SK-N-SH (cell line): ENCODE data around the gene ABCB10. TPM values are rescaled to one million over a fixed set of nuclear protein-coding genes. Genes with fewer than 3 reads are reported as not detected.

ENCODE experiments used
- CTCF ChIA-PET: fragments of 300-600, 350-600 bp; formaldehyde crosslinking; extraction: SDS; loops from one replicate; lab custom pipeline; 2021; lab: Yijun Ruan, JAX
- POLR2A ChIA-PET: fragments of 350-600 bp; sonication (Branson Sonifier 250); formaldehyde crosslinking; extraction: SDS; loops from one replicate; lab custom pipeline; 2020; ENCODE audit warnings: antibody characterized with exemption, inconsistent platforms; lab: Yijun Ruan, JAX
- DNase-seq: peaks from one replicate; pipeline ENCODE4 v3.0.0; 2012
- H2AFZ ChIP-seq: fragments of 200-600 bp; sonication (generic); 2 replicates; pipeline ENCODE4 v1.8.1; 2016; ENCODE audit warnings: antibody characterized with exemption, mild to moderate bottlenecking, low read depth
- H3F3A ChIP-seq: fragments of 200-600 bp; sonication (generic); replicated peaks from 2 replicates; pipeline ENCODE3; 2016; ENCODE audit warnings: antibody characterized with exemption, mild to moderate bottlenecking; ENCODE audit not compliant: insufficient read depth
- H3K27ac ChIP-seq, 2 experiments: fragments of 200-500 bp in 1 of 2; fragments of 200-600 bp in 1 of 2; sonication (Bioruptor generic) in 1 of 2; sonication (generic), shearing (Covaris generic) in 1 of 2; 2 replicates each; pipeline versions ENCODE4 v1.5.1 to v1.6.1; 2014 to 2016; ENCODE audit warnings: low read depth in 2 of 2, inconsistent platforms in 1 of 2, low read length in 1 of 2, mild to moderate bottlenecking in 1 of 2, mixed read lengths in 1 of 2
- H3K27me3 ChIP-seq: fragments of 200-600 bp; sonication (generic), shearing (Covaris generic); 2 replicates; pipeline ENCODE4 v1.6.1; 2016; ENCODE audit warnings: mixed run types; ENCODE audit not compliant: insufficient read depth
- H3K36me3 ChIP-seq, 2 experiments: fragments of 200-500 bp in 1 of 2; fragments of 200-600 bp in 1 of 2; sonication (Bioruptor generic) in 1 of 2; sonication (generic) in 1 of 2; replicated peaks in 1 of 2; 2 replicates each; pipeline versions ENCODE3 to v1.5.1; 2014 to 2016; ENCODE audit warnings: low read length in 1 of 2, mild to moderate bottlenecking in 1 of 2; ENCODE audit not compliant: insufficient read depth in 2 of 2, control insufficient read depth in 1 of 2
- H3K4me1 ChIP-seq, 2 experiments: fragments of 200-500 bp in 1 of 2; fragments of 200-600 bp in 1 of 2; sonication (Bioruptor generic) in 1 of 2; sonication (generic), shearing (Covaris generic) in 1 of 2; 2 replicates each; pipeline versions ENCODE4 v1.5.1 to v1.6.1; 2014 to 2016; ENCODE audit warnings: low read depth in 1 of 2, low read length in 1 of 2, mixed run types in 1 of 2; ENCODE audit not compliant: insufficient read depth in 2 of 2, control insufficient read depth in 1 of 2
- H3K4me2 ChIP-seq: fragments of 200-600 bp; sonication (generic), shearing (Covaris generic); 2 replicates; pipeline ENCODE4 v1.6.1; 2017; ENCODE audit warnings: mixed run types
- H3K4me3 ChIP-seq, 2 experiments: fragments of 200-500 bp in 1 of 2; fragments of 200-600 bp in 1 of 2; sonication (Bioruptor generic) in 1 of 2; sonication (generic), shearing (Covaris generic) in 1 of 2; 2 replicates each; pipeline versions ENCODE4 v1.5.1 to v1.8.1; 2014 to 2016; ENCODE audit warnings: low read depth in 2 of 2, inconsistent platforms in 1 of 2, low read length in 1 of 2, mild to moderate bottlenecking in 1 of 2, mixed read lengths in 1 of 2, moderate library complexity in 1 of 2
- H3K79me2 ChIP-seq: fragments of 200-600 bp; sonication (generic); 2 replicates; pipeline ENCODE4 v1.8.1; 2017; ENCODE audit warnings: mild to moderate bottlenecking; ENCODE audit not compliant: insufficient read depth
- H3K9ac ChIP-seq: fragments of 200-600 bp; sonication (generic); 2 replicates; pipeline ENCODE4 v1.6.1; 2017; ENCODE audit warnings: mixed run types
- H3K9me2 ChIP-seq: fragments of 200-600 bp; sonication (generic); 2 replicates; pipeline ENCODE4 v1.6.1; 2017; ENCODE audit warnings: mixed run types
- H3K9me3 ChIP-seq: fragments of 200-600 bp; sonication (generic); 2 replicates; pipeline ENCODE4 v1.6.1; 2017; ENCODE audit warnings: mixed run types, mild to moderate bottlenecking, moderate library complexity
- H4K20me1 ChIP-seq: fragments of 200-600 bp; sonication (generic); 2 replicates; pipeline ENCODE4 v1.6.1; 2017; ENCODE audit warnings: mild to moderate bottlenecking, mixed run types; ENCODE audit not compliant: insufficient read depth
- CHD2 ChIP-seq: fragments of 150-350 bp; IDR thresholded peaks from 2 replicates; pipeline ENCODE4 v1.6.1; 2018; ENCODE audit warnings: low read length; ENCODE audit not compliant: partially characterized antibody
- ELF1 ChIP-seq: IDR thresholded peaks from 2 replicates; pipeline ENCODE4 v1.4.0; 2012
- FOSL2 ChIP-seq: IDR thresholded peaks from 2 replicates; pipeline ENCODE4 v1.4.0; 2012; ENCODE audit warnings: low read depth, mild to moderate bottlenecking, moderate library complexity, borderline replicate concordance
- FOXJ3 ChIP-seq: sonication (generic); formaldehyde crosslinking; IDR thresholded peaks from 2 replicates; pipeline ENCODE4 v1.5.1; 2020; ENCODE audit warnings: mild to moderate bottlenecking, missing genetic modification reagents
- GABPA ChIP-seq: IDR thresholded peaks from 2 replicates; pipeline ENCODE4 v1.4.0; 2012; ENCODE audit warnings: low read depth, mild to moderate bottlenecking
- GATA2 ChIP-seq: sonication (generic); formaldehyde crosslinking; IDR thresholded peaks from 2 replicates; pipeline ENCODE4 v1.5.0; 2020; ENCODE audit warnings: mild to moderate bottlenecking, missing genetic modification reagents
- IRF3 ChIP-seq: fragments of 150-350 bp; IDR thresholded peaks from 2 replicates; pipeline ENCODE4 v1.6.1; 2016; ENCODE audit warnings: mild to moderate bottlenecking, low read depth, low read length
- JUND ChIP-seq: IDR thresholded peaks from 2 replicates; pipeline ENCODE4 v1.4.0; 2012
- MXI1 ChIP-seq: IDR thresholded peaks from 2 replicates; pipeline ENCODE4 v1.6.1; 2012; ENCODE audit warnings: mild to moderate bottlenecking, low read depth, low read length, improper control_type of control experiment
- NRF1 ChIP-seq: IDR thresholded peaks from 2 replicates; pipeline ENCODE4 v1.6.1; 2012; ENCODE audit warnings: low read depth, mild to moderate bottlenecking, low read length
- PBX3 ChIP-seq: IDR thresholded peaks from 2 replicates; pipeline ENCODE4; 2012
- POLR2AphosphoS5 ChIP-seq: IDR thresholded peaks from 2 replicates; pipeline ENCODE4 v1.6.1; 2012; ENCODE audit warnings: low read depth, low read length
- RAD21 ChIP-seq: IDR thresholded peaks from 2 replicates; pipeline ENCODE4 v1.6.1; 2012; ENCODE audit warnings: mild to moderate bottlenecking, low read length
- RXRA ChIP-seq: IDR thresholded peaks from 2 replicates; pipeline ENCODE4 v1.4.0; 2012; ENCODE audit warnings: low read depth, mild to moderate bottlenecking, borderline replicate concordance
- SIN3A ChIP-seq: IDR thresholded peaks from 2 replicates; pipeline ENCODE4 v1.6.1; 2012; ENCODE audit warnings: low read depth, mild to moderate bottlenecking, low read length, moderate library complexity, borderline replicate concordance
- TCF12 ChIP-seq: IDR thresholded peaks from 2 replicates; pipeline ENCODE4 v1.4.0; 2012
- TEAD4 ChIP-seq: IDR thresholded peaks from 2 replicates; pipeline ENCODE4 v1.4.0; 2012; ENCODE audit warnings: mild to moderate bottlenecking, borderline replicate concordance; ENCODE audit not compliant: insufficient read depth
- USF1 ChIP-seq: IDR thresholded peaks from 2 replicates; pipeline ENCODE4 v1.4.0; 2012; ENCODE audit warnings: low read depth, borderline replicate concordance
- USF2 ChIP-seq: fragments of 150-350 bp; IDR thresholded peaks from 2 replicates; pipeline ENCODE4 v1.6.1; 2017; ENCODE audit warnings: antibody characterized with exemption, low read length, low read depth, borderline replicate concordance
- YY1 ChIP-seq: IDR thresholded peaks from 2 replicates; pipeline ENCODE4 v1.4.0; 2012; ENCODE audit warnings: low read depth, mild to moderate bottlenecking
- WGBS: methylation state at CpG from one replicate; pipeline ENCODE4 v1.1.6; 2017; ENCODE audit warnings: low lambda C conversion rate; 5-methylcytosine and 5-hydroxymethylcytosine counted together
- polyA plus RNA-seq, 3 experiments: library from polyadenylated mRNA; depleted of rRNA; stranded (reverse); fragments of >200 nt; gene quantifications; 2 replicates each; pipeline ENCODE4 v1.2.3, GENCODE V29; 2012
- TF ChIP-seq, protein P1 (sequence below): IDR thresholded peaks from 2 replicates; pipeline ENCODE4 v1.6.1; 2012; ENCODE audit warnings: mild to moderate bottlenecking, low read depth, low read length, moderate library complexity

Gene ABCB10
- polyA plus RNA-seq, 1 of the 3 experiments (the other 2 are of a cell fraction): 5.7 TPM

GRCh38 chr1:229537894-229538293 lies 20.6 kb downstream of the ABCB10 start:
- H3K27ac ChIP-seq: no peak overlapping the region
- H3K9ac ChIP-seq: no peak overlapping the region
- no peaks in the 10 kb centered on the region for H3K9me2 ChIP-seq
- no peaks in the 10 kb centered on the region for H3F3A ChIP-seq
- no peak overlapping the region for H2AFZ ChIP-seq
- no peak for DNase-seq
- no peak for TF ChIP-seq CHD2
- no peak for TF ChIP-seq FOXJ3 (CRISPR knock-in tag)
- TF ChIP-seq JUND: no peak
- TF ChIP-seq NRF1: no peak
- no peak for TF ChIP-seq YY1
- TF ChIP-seq TEAD4: no peak
- no peak for TF ChIP-seq IRF3
- TF ChIP-seq GABPA: no peak
- no peak for TF ChIP-seq USF2
- no peak for TF ChIP-seq PBX3
- TF ChIP-seq POLR2AphosphoS5: no peak
- TF ChIP-seq FOSL2: no peak
- 91% methylated on average over 3 of the region's 4 CpGs for WGBS
- no peaks in the 10 kb centered on the region for H3K4me1 ChIP-seq
- H3K27me3 ChIP-seq: no peaks in the 10 kb centered on the region
- ChIA-PET CTCF (interaction anchor here (1.4 kb wide), 1 partner anchor 17 kb away, joined by 4 read pairs; no protein-coding TSS in a partner anchor), POLR2A (no interaction called here)
- peaks cover 31% of the 10 kb centered on the region in 2 experiments for H3K36me3 ChIP-seq
- H3K9me3 ChIP-seq: no peaks in the 10 kb centered on the region
- H4K20me1 ChIP-seq: no peaks in the 10 kb centered on the region
- H3K4me2 ChIP-seq: no peak overlapping the region
- H3K4me3 ChIP-seq: no peak overlapping the region
- peaks cover 7% of the 10 kb centered on the region for H3K79me2 ChIP-seq

- H3F3A ChIP-seq: no peaks in the 10 kb centered on the region
- H3K9ac ChIP-seq: no peak overlapping the region
- no peaks in the 10 kb centered on the region for H3K9me3 ChIP-seq
- no peaks in the 10 kb centered on the region for H3K4me1 ChIP-seq
- H3K4me3 ChIP-seq: no peak overlapping the region
- H3K9me2 ChIP-seq: no peaks in the 10 kb centered on the region
- CTCF ChIA-PET: no interaction called here
- H4K20me1 ChIP-seq: no peaks in the 10 kb centered on the region
- H3K79me2 ChIP-seq: peaks cover 7% of the 10 kb centered on the region
- DNase-seq: no peak
- H3K27ac ChIP-seq: no peak overlapping the region
- H3K4me2 ChIP-seq: no peak overlapping the region
- H3K27me3 ChIP-seq: no peaks in the 10 kb centered on the region
- peaks cover 31 to 36% of the 10 kb centered on the region in 2 experiments for H3K36me3 ChIP-seq
- H2AFZ ChIP-seq: no peak overlapping the region
- POLR2A ChIA-PET: interaction anchor here (0.6 to 0.7 kb wide), 2 partner anchors 13 to 269 kb away, joined by 3 to 4 read pairs; no protein-coding TSS in a partner anchor
- TF ChIP-seq USF1: no peak
- no peak for TF ChIP-seq JUND
- TF ChIP-seq SIN3A: no peak
- TF ChIP-seq, protein P1, sequence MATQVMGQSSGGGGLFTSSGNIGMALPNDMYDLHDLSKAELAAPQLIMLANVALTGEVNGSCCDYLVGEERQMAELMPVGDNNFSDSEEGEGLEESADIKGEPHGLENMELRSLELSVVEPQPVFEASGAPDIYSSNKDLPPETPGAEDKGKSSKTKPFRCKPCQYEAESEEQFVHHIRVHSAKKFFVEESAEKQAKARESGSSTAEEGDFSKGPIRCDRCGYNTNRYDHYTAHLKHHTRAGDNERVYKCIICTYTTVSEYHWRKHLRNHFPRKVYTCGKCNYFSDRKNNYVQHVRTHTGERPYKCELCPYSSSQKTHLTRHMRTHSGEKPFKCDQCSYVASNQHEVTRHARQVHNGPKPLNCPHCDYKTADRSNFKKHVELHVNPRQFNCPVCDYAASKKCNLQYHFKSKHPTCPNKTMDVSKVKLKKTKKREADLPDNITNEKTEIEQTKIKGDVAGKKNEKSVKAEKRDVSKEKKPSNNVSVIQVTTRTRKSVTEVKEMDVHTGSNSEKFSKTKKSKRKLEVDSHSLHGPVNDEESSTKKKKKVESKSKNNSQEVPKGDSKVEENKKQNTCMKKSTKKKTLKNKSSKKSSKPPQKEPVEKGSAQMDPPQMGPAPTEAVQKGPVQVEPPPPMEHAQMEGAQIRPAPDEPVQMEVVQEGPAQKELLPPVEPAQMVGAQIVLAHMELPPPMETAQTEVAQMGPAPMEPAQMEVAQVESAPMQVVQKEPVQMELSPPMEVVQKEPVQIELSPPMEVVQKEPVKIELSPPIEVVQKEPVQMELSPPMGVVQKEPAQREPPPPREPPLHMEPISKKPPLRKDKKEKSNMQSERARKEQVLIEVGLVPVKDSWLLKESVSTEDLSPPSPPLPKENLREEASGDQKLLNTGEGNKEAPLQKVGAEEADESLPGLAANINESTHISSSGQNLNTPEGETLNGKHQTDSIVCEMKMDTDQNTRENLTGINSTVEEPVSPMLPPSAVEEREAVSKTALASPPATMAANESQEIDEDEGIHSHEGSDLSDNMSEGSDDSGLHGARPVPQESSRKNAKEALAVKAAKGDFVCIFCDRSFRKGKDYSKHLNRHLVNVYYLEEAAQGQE: no peak
- no peak for TF ChIP-seq FOXJ3 (CRISPR knock-in tag)
- no peak for TF ChIP-seq USF2
- no peak for TF ChIP-seq ELF1
- no peak for TF ChIP-seq RAD21
- no peak for TF ChIP-seq TCF12
- TF ChIP-seq MXI1: no peak
- TF ChIP-seq RXRA: no peak
- TF ChIP-seq GABPA: no peak
- no peak for TF ChIP-seq GATA2
Measured at GRCh38 chr1:229536982-229537381, 21.5 kb downstream of the ABCB10 start.
